Progenitor cell of endocrine pancreas (in vitro differentiated cells): ENCODE measurements around the gene TPH2. TPM values are rescaled to one million over a fixed set of nuclear protein-coding genes. Genes with fewer than 3 reads are reported as not detected.

Experiments
- DNase-seq: peaks from one replicate; pipeline ENCODE4 v3.0.0; 2021; ENCODE audit warnings: low spot score; ENCODE audit not compliant: unreplicated experiment
- H3K27ac Mint-ChIP-seq: 2 replicates; pipeline ENCODE4 v1.8.0; 2021; ENCODE audit warnings: mild to moderate bottlenecking, moderate library complexity, mixed read lengths
- H3K27me3 Mint-ChIP-seq: 2 replicates; pipeline ENCODE4 v1.8.0; 2021; ENCODE audit warnings: mixed read lengths
- H3K36me3 Mint-ChIP-seq: 2 replicates; pipeline ENCODE4 v1.8.0; 2022; ENCODE audit warnings: mixed read lengths; ENCODE audit not compliant: insufficient read depth
- H3K4me1 Mint-ChIP-seq: 2 replicates; pipeline ENCODE4 v1.8.0; 2021; ENCODE audit warnings: low read depth, mixed read lengths
- H3K4me3 Mint-ChIP-seq: 2 replicates; pipeline ENCODE4 v1.8.0; 2021; ENCODE audit warnings: low read depth, mild to moderate bottlenecking, moderate library complexity, mixed read lengths
- H3K9me3 Mint-ChIP-seq: 2 replicates; pipeline ENCODE4 v1.8.0; 2021; ENCODE audit warnings: low read depth, mixed read lengths
- CTCF ChIP-seq: fragments of 200-600 bp; sonication (generic); IDR thresholded peaks from one replicate; pipeline ENCODE4 v1.5.0; 2021; ENCODE audit warnings: antibody characterized with exemption, mild to moderate bottlenecking; ENCODE audit not compliant: unreplicated experiment
- total RNA-seq: library from RNA; stranded (reverse); gene quantifications from 2 replicates; pipeline ENCODE4 v1.2.1, GENCODE V29; 2021

Gene TPH2
- total RNA-seq, 1 donor from 2014 or later: not detected

- H3K4me3 Mint-ChIP-seq: no peak overlapping the region
- no peak for TF ChIP-seq CTCF
- peaks cover 3% of the 10 kb centered on the region for H3K27me3 Mint-ChIP-seq
- no peaks in the 10 kb centered on the region for H3K9me3 Mint-ChIP-seq
- no peak overlapping the region for H3K27ac Mint-ChIP-seq
- H3K4me1 Mint-ChIP-seq: peaks cover 2% of the 10 kb centered on the region
- no peaks in the 10 kb centered on the region for H3K36me3 Mint-ChIP-seq
- no peak for DNase-seq
Measured at GRCh38 chr12:72010356-72010755, 71.7 kb downstream of the TPH2 start.

GRCh38 chr12:72011374-72011773 is 72.7 kb downstream of the TPH2 start:
- no peak overlapping the region for H3K27ac Mint-ChIP-seq
- H3K36me3 Mint-ChIP-seq: no peaks in the 10 kb centered on the region
- no peak for TF ChIP-seq CTCF
- no peaks in the 10 kb centered on the region for H3K9me3 Mint-ChIP-seq
- no peak for DNase-seq
- H3K4me3 Mint-ChIP-seq: no peak overlapping the region
- H3K27me3 Mint-ChIP-seq: no peaks in the 10 kb centered on the region
- H3K4me1 Mint-ChIP-seq: no peaks in the 10 kb centered on the region

- Mint-ChIP-seq H3K36me3 (no peaks in the 10 kb centered on the region), H3K4me3 (no peak overlapping the region), H3K27me3 (peaks cover under 1% of the 10 kb centered on the region), H3K4me1 (peaks cover 2% of the 10 kb centered on the region), H3K27ac (no peak overlapping the region), H3K9me3 (no peaks in the 10 kb centered on the region)
- no peak for DNase-seq
- no peak for TF ChIP-seq CTCF
Measured at GRCh38 chr12:72012874-72013273, 74.2 kb downstream of the TPH2 start.

- Mint-ChIP-seq H3K9me3 (no peaks in the 10 kb centered on the region), H3K27ac (no peak overlapping the region)
Measured at GRCh38 chr12:72015895-72016294, 77.2 kb downstream of the TPH2 start.

GRCh38 chr12:72017054-72017651 is 78.5 kb downstream of the TPH2 start:
- no peaks in the 10 kb centered on the region for H3K36me3 Mint-ChIP-seq
- DNase-seq: peak; percentile 67
- no peak overlapping the region for H3K27ac Mint-ChIP-seq
- H3K4me1 Mint-ChIP-seq: peaks cover 3% of the 10 kb centered on the region
- H3K4me3 Mint-ChIP-seq: no peak overlapping the region
- TF ChIP-seq CTCF: peak; percentile 78
- no peaks in the 10 kb centered on the region for H3K9me3 Mint-ChIP-seq
- peaks cover 2% of the 10 kb centered on the region for H3K27me3 Mint-ChIP-seq

More at GRCh38 chr12:72015895-72016294, 77.2 kb downstream of the TPH2 start:
- H3K27me3 Mint-ChIP-seq: peaks cover 2% of the 10 kb centered on the region
- peaks cover 3% of the 10 kb centered on the region for H3K4me1 Mint-ChIP-seq
- no peak overlapping the region for H3K4me3 Mint-ChIP-seq
- no peaks in the 10 kb centered on the region for H3K36me3 Mint-ChIP-seq
- no peak for TF ChIP-seq CTCF
- no peak for DNase-seq
